Measurements from ENCODE around the gene TIMP2.

DNA sequence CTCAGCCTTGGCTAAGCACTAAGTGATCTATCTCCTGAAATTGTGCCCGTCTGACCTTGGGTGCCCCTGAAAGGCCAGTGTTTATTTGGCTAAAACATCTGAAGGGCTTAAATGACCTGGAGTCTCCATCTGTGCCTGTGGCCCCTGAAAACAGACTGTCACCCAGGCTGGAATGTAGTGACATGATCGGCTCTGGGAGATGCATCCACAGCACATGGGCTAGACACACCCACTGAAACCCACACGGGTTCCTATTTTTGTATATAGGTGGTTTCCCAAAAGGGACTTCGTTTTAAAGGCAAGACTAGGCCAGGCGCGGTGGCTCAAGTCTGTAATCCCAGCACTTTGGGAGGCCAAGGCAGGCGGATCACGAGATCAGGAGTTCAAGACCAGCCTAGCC is 35.7 kb downstream of the TIMP2 start:
- TF ChIP-seq EZH2phosphoT487 (IDR thresholded peaks at IDR 0.05; ENCODE audit: insufficient read depth, low read depth) (no peak), EZH2 (IDR thresholded peaks at IDR 0.05; ENCODE audit: insufficient read depth, poor library complexity, severe bottlenecking) (no peak)

Measured in GM23248 (cell line).